ENCODE data around the gene ADGRA3. TPM values are rescaled to one million over a fixed set of nuclear protein-coding genes. Genes with fewer than 3 reads are reported as not detected.

The ADGRA3 gene
- total RNA-seq, 1 donor from 2014 or later, result 18.5 TPM

DNA sequence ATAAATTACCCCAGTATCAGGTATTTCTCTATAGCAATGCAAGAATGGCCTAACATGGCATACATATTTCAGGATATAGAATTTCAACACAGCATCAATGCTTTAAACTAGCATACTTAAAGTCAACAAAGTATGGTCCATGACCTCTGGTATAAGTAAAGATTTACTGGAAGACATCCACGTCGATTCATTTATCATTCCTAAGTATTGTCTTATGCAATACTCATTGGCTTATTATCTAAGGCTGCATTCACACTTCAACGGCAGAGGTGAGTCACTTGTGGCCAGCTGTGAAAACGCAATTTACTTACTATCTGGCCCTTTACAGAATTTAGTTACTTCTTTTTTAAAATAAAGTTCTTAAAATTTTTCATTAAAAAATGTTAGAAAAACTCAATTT lies 42.6 kb downstream of the ADGRA3 start:
- H3K4me1 ChIP-seq, result no peaks in the 10 kb centered on the region
- no peak overlapping the region for H3K27ac ChIP-seq
- no peak for ATAC-seq
- H3K4me3 ChIP-seq, result no peak overlapping the region
- no peaks in the 10 kb centered on the region for H3K27me3 ChIP-seq
- no peaks in the 10 kb centered on the region for H3K9me3 ChIP-seq
- TF ChIP-seq, protein P1, sequence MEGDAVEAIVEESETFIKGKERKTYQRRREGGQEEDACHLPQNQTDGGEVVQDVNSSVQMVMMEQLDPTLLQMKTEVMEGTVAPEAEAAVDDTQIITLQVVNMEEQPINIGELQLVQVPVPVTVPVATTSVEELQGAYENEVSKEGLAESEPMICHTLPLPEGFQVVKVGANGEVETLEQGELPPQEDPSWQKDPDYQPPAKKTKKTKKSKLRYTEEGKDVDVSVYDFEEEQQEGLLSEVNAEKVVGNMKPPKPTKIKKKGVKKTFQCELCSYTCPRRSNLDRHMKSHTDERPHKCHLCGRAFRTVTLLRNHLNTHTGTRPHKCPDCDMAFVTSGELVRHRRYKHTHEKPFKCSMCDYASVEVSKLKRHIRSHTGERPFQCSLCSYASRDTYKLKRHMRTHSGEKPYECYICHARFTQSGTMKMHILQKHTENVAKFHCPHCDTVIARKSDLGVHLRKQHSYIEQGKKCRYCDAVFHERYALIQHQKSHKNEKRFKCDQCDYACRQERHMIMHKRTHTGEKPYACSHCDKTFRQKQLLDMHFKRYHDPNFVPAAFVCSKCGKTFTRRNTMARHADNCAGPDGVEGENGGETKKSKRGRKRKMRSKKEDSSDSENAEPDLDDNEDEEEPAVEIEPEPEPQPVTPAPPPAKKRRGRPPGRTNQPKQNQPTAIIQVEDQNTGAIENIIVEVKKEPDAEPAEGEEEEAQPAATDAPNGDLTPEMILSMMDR (IDR thresholded peaks at IDR 0.05), result no peak
- intact Hi-C loops (cut with DNase I), result no loop called here
- DNase-seq, result no peak
- no peaks in the 10 kb centered on the region for H3K36me3 ChIP-seq

DNA sequence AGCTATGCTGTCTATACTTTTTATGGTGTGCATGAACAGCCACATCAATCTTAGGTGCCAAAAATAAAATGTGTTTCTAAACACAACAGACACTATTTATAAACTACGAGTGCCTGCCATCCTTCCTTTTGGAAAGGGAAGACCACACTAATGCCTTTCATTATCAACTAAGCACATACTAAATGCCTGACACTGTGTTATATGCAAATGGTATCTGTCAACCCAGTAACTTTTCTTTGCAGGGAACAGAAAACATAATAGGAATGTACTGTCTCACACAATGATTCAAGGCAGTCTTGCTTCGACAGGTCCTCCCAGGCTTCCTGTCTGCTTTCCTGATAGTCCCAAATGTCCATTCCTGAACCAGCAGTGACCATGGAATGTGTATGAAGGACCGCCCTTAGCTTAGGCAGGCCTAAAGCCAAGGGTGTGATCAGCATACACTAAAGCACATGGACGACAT lies 43.8 kb downstream of the ADGRA3 start:
- TF ChIP-seq, protein P1 (IDR thresholded peaks at IDR 0.05), result no peak
- H3K27me3 ChIP-seq, result no peaks in the 10 kb centered on the region
- H3K36me3 ChIP-seq, result no peaks in the 10 kb centered on the region
- ATAC-seq, result no peak
- no peak overlapping the region for H3K27ac ChIP-seq
- intact Hi-C loops (cut with DNase I), result no loop called here
- no peak for DNase-seq
- H3K9me3 ChIP-seq, result no peaks in the 10 kb centered on the region
- H3K4me1 ChIP-seq, result no peaks in the 10 kb centered on the region
- no peak overlapping the region for H3K4me3 ChIP-seq

DNA sequence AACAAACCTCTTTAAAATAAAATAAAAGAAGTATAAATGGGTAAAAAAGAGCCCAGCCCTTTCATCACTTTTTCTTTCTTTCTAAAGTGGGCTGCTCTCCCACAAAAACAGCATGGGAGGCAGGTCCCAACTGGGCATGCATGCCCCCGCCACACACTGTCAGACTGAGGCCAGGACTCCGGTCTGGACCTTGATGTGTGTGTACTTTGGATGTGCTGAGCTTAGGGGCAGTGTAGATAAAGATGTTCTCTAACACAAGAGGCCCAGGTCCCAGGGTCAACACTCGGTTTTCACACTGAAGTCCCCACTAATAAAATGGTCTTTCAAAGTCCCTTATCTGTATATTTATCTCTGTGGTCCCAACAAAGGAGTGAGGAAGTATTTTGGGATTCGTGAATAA lies 44.4 kb downstream of the ADGRA3 start:
- TF ChIP-seq, protein P1 (IDR thresholded peaks at IDR 0.05), result no peak
- Histone ChIP-seq H3K9me3 (no peaks in the 10 kb centered on the region), H3K27me3 (no peaks in the 10 kb centered on the region), H3K4me3 (no peak overlapping the region), H3K36me3 (no peaks in the 10 kb centered on the region), H3K27ac (no peak overlapping the region), H3K4me1 (no peaks in the 10 kb centered on the region)
- intact Hi-C loops (cut with DNase I), result no loop called here
- DNase-seq (no peak), ATAC-seq (no peak)

DNA sequence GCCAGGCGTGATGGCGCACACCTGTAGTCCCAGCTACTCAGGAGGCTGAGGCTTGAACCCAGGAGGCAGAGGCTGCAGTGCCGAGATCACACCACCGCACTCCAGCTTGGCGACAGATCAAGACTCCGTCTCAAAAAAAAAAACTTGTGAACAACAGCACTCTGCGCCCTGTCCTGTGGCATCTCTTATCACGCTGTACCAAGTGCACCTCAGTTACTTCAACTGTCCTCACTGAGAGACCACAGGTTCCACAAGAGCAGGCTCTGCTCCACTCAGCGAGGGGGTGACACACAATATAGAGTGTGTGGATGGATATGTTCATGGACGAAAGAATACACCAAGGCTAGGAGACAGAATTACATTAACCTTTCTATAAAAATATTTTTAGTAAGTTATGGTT lies 49.3 kb downstream of the ADGRA3 start:
- TF ChIP-seq, protein P1 (IDR thresholded peaks at IDR 0.05), result no peak
- DNase-seq, result no peak
- ATAC-seq, result no peak
- Histone ChIP-seq H3K36me3 (no peaks in the 10 kb centered on the region), H3K4me1 (no peaks in the 10 kb centered on the region), H3K27me3 (no peaks in the 10 kb centered on the region), H3K9me3 (no peaks in the 10 kb centered on the region), H3K27ac (no peak overlapping the region), H3K4me3 (no peak overlapping the region)
- intact Hi-C loops (cut with DNase I), result no loop called here

DNA sequence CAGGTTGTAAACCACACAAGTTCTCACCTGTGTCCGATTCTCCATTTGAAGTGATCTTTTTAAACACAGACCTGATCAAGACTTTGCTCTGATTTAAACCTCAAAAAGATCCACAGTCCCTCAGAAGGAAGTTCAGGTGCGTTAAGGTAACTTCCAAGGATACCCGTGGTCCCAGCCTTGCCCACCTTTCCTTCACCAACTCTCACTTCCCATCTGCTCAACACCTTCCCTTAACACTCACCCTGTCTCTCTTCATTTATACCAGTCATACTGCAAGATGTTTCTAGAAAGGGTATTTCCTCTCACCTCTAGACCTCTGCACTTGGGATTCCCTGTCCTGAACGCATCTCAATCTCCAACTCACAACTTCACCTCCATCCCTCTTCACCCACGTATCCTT lies 49.9 kb downstream of the ADGRA3 start:
- H3K36me3 ChIP-seq, result no peaks in the 10 kb centered on the region
- DNase-seq, result no peak
- no peak overlapping the region for H3K4me3 ChIP-seq
- no peak for ATAC-seq
- no peaks in the 10 kb centered on the region for H3K27me3 ChIP-seq
- H3K27ac ChIP-seq, result no peak overlapping the region
- TF ChIP-seq, protein P1 (IDR thresholded peaks at IDR 0.05), result no peak
- no peaks in the 10 kb centered on the region for H3K9me3 ChIP-seq
- no peaks in the 10 kb centered on the region for H3K4me1 ChIP-seq
- intact Hi-C loops (cut with DNase I), result no loop called here

DNA sequence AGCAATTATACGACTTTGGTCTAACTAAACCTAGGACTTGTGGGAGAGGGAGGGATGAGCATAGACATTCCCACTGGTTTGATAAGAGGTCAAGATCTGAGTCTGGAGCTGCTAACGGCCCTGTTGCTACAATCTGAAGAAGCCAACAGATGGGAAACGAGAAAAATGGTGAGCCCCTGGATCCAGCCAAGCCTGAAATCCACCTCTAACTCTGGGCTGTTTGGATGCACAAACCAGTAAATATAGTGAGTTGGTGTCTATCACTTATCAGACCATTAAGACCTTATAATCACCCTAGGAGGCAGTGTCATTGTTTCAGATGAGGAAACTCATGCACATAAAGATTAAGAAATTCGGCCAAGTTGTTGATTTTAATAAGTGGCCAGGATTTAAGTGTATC lies 50.5 kb downstream of the ADGRA3 start:
- H3K27me3 ChIP-seq, result no peaks in the 10 kb centered on the region
- H3K9me3 ChIP-seq, result no peaks in the 10 kb centered on the region
- H3K4me3 ChIP-seq, result no peak overlapping the region
- ATAC-seq (no peak), DNase-seq (no peak)
- intact Hi-C loops (cut with DNase I), result no loop called here
- no peak overlapping the region for H3K27ac ChIP-seq
- no peaks in the 10 kb centered on the region for H3K4me1 ChIP-seq
- H3K36me3 ChIP-seq, result no peaks in the 10 kb centered on the region
- TF ChIP-seq, protein P1 (IDR thresholded peaks at IDR 0.05), result no peak
